Activated T-helper 17 cell treated with anti-CD3 and anti-CD28 coated beads, Interleukin-2, amount 50 U/mL, for 72 hours (primary cell): ENCODE measurements around the gene PCDHGB1. TPM values are rescaled to one million over a fixed set of nuclear protein-coding genes. Genes with fewer than 3 reads are reported as not detected.
"Not testable (repeated sequence)": the region's sequence is repeated elsewhere in the genome, so short reads cannot be mapped to it uniquely, and the experiment has no call there.

Source experiments
- ATAC-seq: fragments of 150-1000 bp; cut with Tn5 transposase; replicated peaks from 2 replicates; pipeline ENCODE4 v1.10.0; 2021; ENCODE audit warnings: mild to moderate bottlenecking, moderate library complexity
- H3K27ac Mint-ChIP-seq: one replicate; pipeline ENCODE4 v1.8.0; 2022; ENCODE audit warnings: mixed read lengths
- H3K27me3 Mint-ChIP-seq: one replicate; pipeline ENCODE4 v1.8.0; 2022; ENCODE audit warnings: mixed read lengths
- H3K36me3 Mint-ChIP-seq: one replicate; pipeline ENCODE4 v1.8.0; 2022; ENCODE audit warnings: low read depth, mild to moderate bottlenecking, mixed read lengths
- H3K4me1 Mint-ChIP-seq: one replicate; pipeline ENCODE4 v1.8.0; 2022; ENCODE audit warnings: mixed read lengths
- H3K4me3 Mint-ChIP-seq: one replicate; pipeline ENCODE4 v1.8.0; 2022; ENCODE audit warnings: mild to moderate bottlenecking, mixed read lengths
- H3K9me3 Mint-ChIP-seq: one replicate; pipeline ENCODE4 v1.8.0; 2022; ENCODE audit warnings: mixed read lengths
- total RNA-seq, 2 donors: library from RNA; stranded (reverse); gene quantifications; one replicate each; pipeline ENCODE4 v1.2.3, GENCODE V29; 2022

Gene PCDHGB1
- total RNA-seq, 2 donors from 2014 or later = not detected

- H3K36me3 Mint-ChIP-seq = no peaks in the 10 kb centered on the region
- H3K27me3 Mint-ChIP-seq = peaks cover 54% of the 10 kb centered on the region
- H3K4me3 Mint-ChIP-seq = no peak within 1 kb of the TSS
- no peak for ATAC-seq
- H3K27ac Mint-ChIP-seq = no peak within 1 kb of the TSS
- H3K4me1 Mint-ChIP-seq = no peaks in the 10 kb centered on the region
- peaks cover 17% of the 10 kb centered on the region for H3K9me3 Mint-ChIP-seq
Measured at GRCh38 chr5:141338538-141339306, 11.2 kb upstream of the PCDHGB1 start, which contains the start of gene PCDHGA2. Gene PCDHGA2, plus strand, starts transcription at chr5:141338760.

- H3K27me3 Mint-ChIP-seq = peaks cover 48% of the 10 kb centered on the region
- not testable (repeated sequence) for H3K4me1 Mint-ChIP-seq, H3K36me3 Mint-ChIP-seq, H3K4me3 Mint-ChIP-seq, H3K27ac Mint-ChIP-seq, ATAC-seq
- peaks cover 17% of the 10 kb centered on the region for H3K9me3 Mint-ChIP-seq
Measured at GRCh38 chr5:141340781-141341354, 9.0 kb upstream of the PCDHGB1 start.

GRCh38 chr5:141342773-141343172, 7.1 kb upstream of the PCDHGB1 start:
- no peak overlapping the region for H3K27ac Mint-ChIP-seq
- H3K4me1 Mint-ChIP-seq = no peaks in the 10 kb centered on the region
- H3K9me3 Mint-ChIP-seq = peaks cover 21% of the 10 kb centered on the region
- ATAC-seq = no peak
- peaks cover 34% of the 10 kb centered on the region for H3K27me3 Mint-ChIP-seq
- no peaks in the 10 kb centered on the region for H3K36me3 Mint-ChIP-seq
- no peak overlapping the region for H3K4me3 Mint-ChIP-seq

- Mint-ChIP-seq H3K9me3 (peaks cover 15% of the 10 kb centered on the region), H3K4me1 (no peaks in the 10 kb centered on the region), H3K27me3 (peaks cover 32% of the 10 kb centered on the region), H3K27ac (no peak within 1 kb of the TSS), H3K4me3 (peak within 1 kb of the TSS; percentile 30), H3K36me3 (no peaks in the 10 kb centered on the region)
- ATAC-seq = no peak
Measured at GRCh38 chr5:141343242-141343952, 6.5 kb upstream of the PCDHGB1 start, which contains the start of gene PCDHGA3. Gene PCDHGA3, plus strand, starts transcription at chr5:141343829. Its CDS starts 205 bp downstream, at chr5:141344034.

GRCh38 chr5:141343953-141344463, 5.9 kb upstream of the PCDHGB1 start:
- ATAC-seq = no peak
- peaks cover 35% of the 10 kb centered on the region for H3K27me3 Mint-ChIP-seq
- peak overlapping the region; percentile 30 for H3K4me3 Mint-ChIP-seq
- no peaks in the 10 kb centered on the region for H3K4me1 Mint-ChIP-seq
- H3K27ac Mint-ChIP-seq = no peak overlapping the region
- H3K9me3 Mint-ChIP-seq = peaks cover 11% of the 10 kb centered on the region
- no peaks in the 10 kb centered on the region for H3K36me3 Mint-ChIP-seq

GRCh38 chr5:141345327-141345726, 4.6 kb upstream of the PCDHGB1 start:
- Mint-ChIP-seq H3K27ac (no peak overlapping the region), H3K4me3 (no peak overlapping the region), H3K4me1 (no peaks in the 10 kb centered on the region), H3K9me3 (peaks cover 11% of the 10 kb centered on the region), H3K27me3 (peaks cover 45% of the 10 kb centered on the region), H3K36me3 (no peaks in the 10 kb centered on the region)
- ATAC-seq = no peak

GRCh38 chr5:141346017-141346416, 3.9 kb upstream of the PCDHGB1 start:
- H3K4me3 Mint-ChIP-seq, H3K4me1 Mint-ChIP-seq, H3K36me3 Mint-ChIP-seq, H3K27ac Mint-ChIP-seq, ATAC-seq: not testable (repeated sequence)
- Mint-ChIP-seq H3K27me3 (peaks cover 46% of the 10 kb centered on the region), H3K9me3 (peaks cover 11% of the 10 kb centered on the region)

GRCh38 chr5:141351591-141351990, 1.7 kb downstream of the PCDHGB1 start:
- Mint-ChIP-seq H3K9me3 (peaks cover 14% of the 10 kb centered on the region), H3K4me3 (no peak overlapping the region), H3K36me3 (no peaks in the 10 kb centered on the region), H3K27me3 (peaks cover 52% of the 10 kb centered on the region), H3K4me1 (no peaks in the 10 kb centered on the region), H3K27ac (no peak overlapping the region)
- no peak for ATAC-seq

- no peaks in the 10 kb centered on the region for H3K4me1 Mint-ChIP-seq
- H3K27me3 Mint-ChIP-seq = peaks cover 47% of the 10 kb centered on the region
- peaks cover 12% of the 10 kb centered on the region for H3K9me3 Mint-ChIP-seq
- ATAC-seq = no peak
- H3K4me3 Mint-ChIP-seq = peak within 1 kb of the TSS; percentile 43
- no peaks in the 10 kb centered on the region for H3K36me3 Mint-ChIP-seq
- no peak within 1 kb of the TSS for H3K27ac Mint-ChIP-seq
Measured at GRCh38 chr5:141354900-141355469, 5.1 kb downstream of the PCDHGB1 start, which contains the start of gene PCDHGA4. Gene PCDHGA4, plus strand, starts transcription at chr5:141355021. Its CDS starts 87 bp downstream, at chr5:141355108.

- no peaks in the 10 kb centered on the region for H3K36me3 Mint-ChIP-seq
- H3K27me3 Mint-ChIP-seq = peaks cover 43% of the 10 kb centered on the region
- ATAC-seq = no peak
- H3K4me1 Mint-ChIP-seq = no peaks in the 10 kb centered on the region
- peaks cover 11% of the 10 kb centered on the region for H3K9me3 Mint-ChIP-seq
- H3K27ac Mint-ChIP-seq = no peak overlapping the region
- H3K4me3 Mint-ChIP-seq = peak overlapping the region; percentile 43
Measured at GRCh38 chr5:141355641-141356040, 5.7 kb downstream of the PCDHGB1 start.

GRCh38 chr5:141356133-141356532, 6.2 kb downstream of the PCDHGB1 start:
- Mint-ChIP-seq H3K4me3 (no peak overlapping the region), H3K36me3 (no peaks in the 10 kb centered on the region), H3K27me3 (peaks cover 48% of the 10 kb centered on the region), H3K9me3 (peaks cover 13% of the 10 kb centered on the region), H3K4me1 (no peaks in the 10 kb centered on the region), H3K27ac (no peak overlapping the region)
- no peak for ATAC-seq

- ATAC-seq = no peak
- Mint-ChIP-seq H3K27ac (no peak overlapping the region), H3K36me3 (no peaks in the 10 kb centered on the region), H3K27me3 (peaks cover 52% of the 10 kb centered on the region), H3K9me3 (peaks cover 13% of the 10 kb centered on the region), H3K4me3 (no peak overlapping the region), H3K4me1 (no peaks in the 10 kb centered on the region)
Measured at GRCh38 chr5:141356950-141357349, 7.1 kb downstream of the PCDHGB1 start.

GRCh38 chr5:141359790-141360426, 10.0 kb downstream of the PCDHGB1 start, which contains the start of gene PCDHGB2:
Gene PCDHGB2, plus strand, starts transcription at chr5:141359994. Its CDS starts 142 bp downstream, at chr5:141360136.
- peaks cover 17% of the 10 kb centered on the region for H3K9me3 Mint-ChIP-seq
- peak within 1 kb of the TSS; percentile 40 for H3K4me3 Mint-ChIP-seq
- H3K27me3 Mint-ChIP-seq = peaks cover 62% of the 10 kb centered on the region
- no peak for ATAC-seq
- H3K36me3 Mint-ChIP-seq = peaks cover 10% of the 10 kb centered on the region
- H3K27ac Mint-ChIP-seq = no peak within 1 kb of the TSS
- peaks cover 8% of the 10 kb centered on the region for H3K4me1 Mint-ChIP-seq

GRCh38 chr5:141360685-141361084, 10.8 kb downstream of the PCDHGB1 start:
- H3K27me3 Mint-ChIP-seq = peaks cover 64% of the 10 kb centered on the region
- H3K27ac Mint-ChIP-seq = no peak overlapping the region
- H3K4me3 Mint-ChIP-seq = no peak overlapping the region
- ATAC-seq = no peak
- peaks cover 10% of the 10 kb centered on the region for H3K36me3 Mint-ChIP-seq
- peaks cover 20% of the 10 kb centered on the region for H3K9me3 Mint-ChIP-seq
- peaks cover 8% of the 10 kb centered on the region for H3K4me1 Mint-ChIP-seq
